ENCODE results near the gene NADSYN1.
"Not testable (repeated sequence)": the region's sequence is repeated elsewhere in the genome, so short reads cannot be mapped to it uniquely, and the experiment has no call there.

Gene NADSYN1

GRCh38 chr11:71453037-71453917 lies at the start of gene NADSYN1:
Gene NADSYN1 (plus strand): TSS chr11:71453203. CDS start chr11:71453297, 94 bp downstream.
- peak; percentile 91 for DNase-seq

- no peak for DNase-seq
Measured at GRCh38 chr11:71404209-71404608, 48.8 kb upstream of the NADSYN1 start.

GRCh38 chr11:71406681-71407080 lies 46.3 kb upstream of the NADSYN1 start:
- DNase-seq, result no peak

- no peak for DNase-seq
Measured at GRCh38 chr11:71407356-71407755, 45.6 kb upstream of the NADSYN1 start.

GRCh38 chr11:71408826-71409225 lies 44.2 kb upstream of the NADSYN1 start:
- DNase-seq, result no peak

GRCh38 chr11:71410363-71410966 lies 42.5 kb upstream of the NADSYN1 start:
- DNase-seq, result no peak

- no peak for DNase-seq
Measured at GRCh38 chr11:71414645-71415044, 38.4 kb upstream of the NADSYN1 start.

GRCh38 chr11:71418643-71419042 lies 34.4 kb upstream of the NADSYN1 start:
- no peak for DNase-seq

GRCh38 chr11:71420455-71421241 lies 32.4 kb upstream of the NADSYN1 start:
- DNase-seq, result peak; percentile 4

GRCh38 chr11:71421392-71421950 lies 31.5 kb upstream of the NADSYN1 start:
- DNase-seq, result no peak

GRCh38 chr11:71422318-71422717 lies 30.7 kb upstream of the NADSYN1 start:
- DNase-seq, result not testable (repeated sequence)

- no peak for DNase-seq
Measured at GRCh38 chr11:71423181-71423790, 29.7 kb upstream of the NADSYN1 start.

- no peak for DNase-seq
Measured at GRCh38 chr11:71425409-71425808, 27.6 kb upstream of the NADSYN1 start.

- no peak for DNase-seq
Measured at GRCh38 chr11:71425860-71426259, 27.1 kb upstream of the NADSYN1 start.

- DNase-seq, result no peak
Measured at GRCh38 chr11:71426413-71426812, 26.6 kb upstream of the NADSYN1 start.

GRCh38 chr11:71428861-71429435 lies 24.1 kb upstream of the NADSYN1 start:
- no peak for DNase-seq

- no peak for DNase-seq
Measured at GRCh38 chr11:71429701-71430100, 23.3 kb upstream of the NADSYN1 start.

- no peak for DNase-seq
Measured at GRCh38 chr11:71430166-71430565, 22.8 kb upstream of the NADSYN1 start.

- DNase-seq, result no peak
Measured at GRCh38 chr11:71431271-71431670, 21.7 kb upstream of the NADSYN1 start.

- DNase-seq, result no peak
Measured at GRCh38 chr11:71432761-71433647, 20.0 kb upstream of the NADSYN1 start.
